Measurements from ENCODE around the gene TRMT2B. TPM values are rescaled to one million over a fixed set of nuclear protein-coding genes. Genes with fewer than 3 reads are reported as not detected.
"Not testable (repeated sequence)": the region's sequence is repeated elsewhere in the genome, so short reads cannot be mapped to it uniquely, and the experiment has no call there.

The TRMT2B gene
- total RNA-seq, 1 donor from 2014 or later = 12.6 TPM

DNA sequence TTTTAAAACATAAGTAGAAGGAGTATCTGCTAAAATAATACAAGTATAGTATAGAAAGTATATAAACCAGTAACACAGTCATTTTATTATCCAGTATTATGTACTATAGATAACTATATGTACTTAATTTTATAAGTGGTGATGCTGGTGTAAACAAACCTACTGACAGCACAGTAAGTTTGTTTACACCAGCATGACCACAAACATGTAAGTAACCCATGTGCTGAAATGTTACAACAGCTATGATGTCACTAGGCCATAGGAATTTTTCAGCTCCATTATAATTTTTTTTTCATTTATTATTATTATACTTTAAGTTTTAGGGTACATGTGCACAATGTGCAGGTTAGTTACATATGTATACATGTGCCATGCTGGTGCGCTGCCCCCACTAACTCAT, 39.9 kb downstream of the TRMT2B start:
- DNase-seq (ENCODE audit: low spot score) = not testable (repeated sequence)

DNA sequence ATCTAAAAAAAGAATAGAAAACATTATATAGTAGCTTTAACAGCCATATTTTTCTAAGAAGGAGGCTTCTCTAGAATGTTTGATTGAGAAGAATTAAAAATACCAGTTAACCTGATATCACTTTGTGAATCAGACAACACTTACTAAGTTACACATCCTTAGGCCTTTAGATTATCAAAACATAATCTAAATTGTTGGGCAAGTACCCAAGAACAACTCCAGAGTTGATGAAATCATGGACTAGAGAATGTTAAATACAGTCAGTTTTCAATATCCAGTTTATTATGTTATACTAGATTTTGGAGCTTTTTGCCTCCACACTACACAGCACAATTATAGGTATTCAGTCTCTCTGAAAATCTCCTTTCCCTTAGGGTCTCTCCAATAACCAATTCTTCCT, 42.8 kb downstream of the TRMT2B start:
- no peak for DNase-seq (ENCODE audit: low spot score)

DNA sequence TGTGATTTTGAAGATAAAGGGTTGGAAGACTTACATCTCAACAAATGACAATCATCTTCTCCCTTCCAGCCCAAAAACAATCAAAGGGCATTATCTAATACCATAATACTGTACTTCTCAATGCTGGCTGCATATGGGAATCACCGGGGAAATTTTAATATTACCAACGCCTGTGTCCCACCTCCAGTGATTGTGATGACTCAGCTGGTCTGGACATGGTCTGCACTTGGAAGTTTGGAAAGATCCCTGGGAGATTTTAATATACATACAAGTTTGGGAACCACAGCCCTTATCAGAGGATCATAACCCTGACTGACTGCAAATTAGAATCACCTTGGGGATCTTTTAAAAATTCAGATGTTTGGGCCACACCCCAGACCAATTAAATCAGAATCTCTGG, 52.5 kb downstream of the TRMT2B start:
- no peak for DNase-seq (ENCODE audit: low spot score)

DNA sequence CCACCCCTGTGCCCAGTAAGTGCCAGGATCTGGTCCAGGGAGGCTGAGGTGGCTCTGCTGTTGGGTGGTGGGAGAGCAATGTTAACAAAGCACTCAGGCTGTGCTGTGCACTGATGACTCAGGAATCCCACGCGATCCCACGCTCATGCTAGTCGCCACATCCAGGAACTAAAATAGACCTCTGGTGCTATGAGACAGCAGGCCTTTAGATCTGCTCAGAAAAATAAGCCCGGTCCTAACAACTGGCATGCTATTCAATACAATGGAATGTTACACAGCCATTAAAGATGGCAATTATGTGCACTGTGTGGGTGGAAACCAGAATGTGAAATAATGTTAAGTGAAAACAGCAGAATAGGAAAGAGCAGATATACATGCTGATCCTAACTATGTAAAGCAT, 56.4 kb downstream of the TRMT2B start:
- DNase-seq (ENCODE audit: low spot score) = no peak

DNA sequence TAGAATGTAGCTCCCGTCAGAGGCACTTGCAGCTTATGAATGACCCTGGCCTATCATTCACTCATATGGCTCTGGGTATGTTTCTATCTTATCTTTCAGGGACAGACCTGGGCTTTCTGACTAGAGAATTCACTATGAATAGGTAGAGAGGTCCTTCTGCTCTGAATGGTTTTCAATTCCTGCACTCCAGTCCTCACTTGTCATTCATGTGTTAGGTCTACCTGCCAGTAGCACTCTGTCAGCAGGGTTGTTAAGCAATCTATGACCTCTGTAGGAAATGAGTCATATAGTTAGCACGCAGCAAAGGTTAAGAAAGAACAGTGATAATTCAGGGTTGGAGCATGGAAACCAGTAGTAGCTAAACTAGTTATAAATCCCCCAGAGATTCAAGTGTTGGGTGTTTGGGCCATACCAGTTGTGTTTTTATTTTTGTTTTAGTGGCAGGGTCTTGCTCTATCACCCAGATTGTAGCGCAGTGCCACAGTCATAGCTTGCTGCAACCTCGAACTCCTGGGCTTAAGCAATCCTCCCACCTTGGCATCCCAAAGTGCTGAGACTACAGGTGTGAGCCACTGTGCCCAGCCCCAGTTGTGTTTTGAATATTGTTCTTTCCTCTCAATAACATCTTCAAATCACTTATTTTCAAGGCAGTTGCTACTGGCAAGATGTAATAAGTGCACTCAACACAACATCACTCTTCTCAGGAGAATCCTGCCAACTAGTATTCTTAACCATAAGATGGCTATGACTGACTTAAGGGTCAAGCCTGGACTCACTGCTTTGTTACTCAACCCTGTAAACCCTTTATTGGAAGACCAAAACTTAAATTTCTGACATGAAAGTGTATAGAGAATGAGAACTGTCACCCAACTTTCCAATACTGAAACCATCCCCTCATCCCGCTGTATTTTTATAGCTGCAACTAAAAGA, 57.3 kb downstream of the TRMT2B start:
- no peak for DNase-seq (ENCODE audit: low spot score)

DNA sequence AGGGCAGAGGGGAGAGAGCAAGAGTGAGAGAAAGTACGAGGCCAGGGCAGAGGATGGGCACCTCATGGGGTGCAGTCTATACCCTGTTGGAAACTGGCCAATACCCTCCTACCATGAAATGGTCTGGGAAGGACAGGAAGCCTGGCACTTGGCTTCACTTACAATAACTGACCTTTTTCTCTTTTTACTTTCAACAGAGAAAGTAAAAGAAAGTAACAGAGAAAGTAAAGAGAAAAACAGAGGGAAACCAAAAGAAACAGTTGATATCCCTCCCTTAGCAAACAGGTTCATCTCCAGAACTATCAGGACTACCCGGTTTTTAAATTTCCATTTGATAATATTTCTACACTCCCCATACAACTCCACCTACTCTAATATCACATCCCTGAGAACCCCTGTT, 61.8 kb downstream of the TRMT2B start:
- DNase-seq (ENCODE audit: low spot score) = no peak

DNA sequence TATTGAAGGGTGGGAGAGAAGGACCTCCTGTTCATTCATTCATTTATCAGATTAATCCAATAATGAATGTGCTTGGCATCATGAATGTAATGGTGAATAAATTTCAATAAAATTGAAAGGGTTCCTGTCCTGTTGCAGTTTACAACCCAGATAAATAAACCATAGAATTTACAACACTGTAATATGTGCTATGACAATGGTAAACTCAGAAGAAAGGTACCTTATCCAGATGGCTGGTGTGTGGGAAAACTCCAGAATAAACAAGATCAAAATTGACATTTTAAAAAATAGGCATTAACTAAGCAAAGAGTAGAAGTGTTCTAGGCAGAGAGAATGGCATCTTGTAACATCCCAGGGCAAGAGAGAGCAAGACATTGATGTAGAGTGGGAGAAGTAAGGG, 67.1 kb downstream of the TRMT2B start:
- DNase-seq (ENCODE audit: low spot score) = no peak

DNA sequence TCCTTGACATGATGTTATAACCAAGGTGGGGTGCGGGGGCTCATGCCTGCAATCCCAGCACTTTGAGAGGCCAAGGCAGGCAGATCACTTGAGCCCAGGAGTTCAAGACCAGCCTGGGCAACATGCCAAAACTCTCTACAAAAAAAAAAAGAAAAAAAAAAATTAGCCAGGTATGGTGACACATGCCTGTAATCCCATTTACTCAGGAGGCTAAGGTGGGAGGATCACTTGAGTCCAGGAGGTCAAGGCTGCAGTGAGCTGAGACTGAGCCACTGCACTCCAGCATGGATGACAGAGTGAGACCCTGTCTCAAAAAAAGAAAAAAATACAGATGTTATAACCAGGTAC, 70.4 kb downstream of the TRMT2B start:
- not testable (repeated sequence) for DNase-seq (ENCODE audit: low spot score)

DNA sequence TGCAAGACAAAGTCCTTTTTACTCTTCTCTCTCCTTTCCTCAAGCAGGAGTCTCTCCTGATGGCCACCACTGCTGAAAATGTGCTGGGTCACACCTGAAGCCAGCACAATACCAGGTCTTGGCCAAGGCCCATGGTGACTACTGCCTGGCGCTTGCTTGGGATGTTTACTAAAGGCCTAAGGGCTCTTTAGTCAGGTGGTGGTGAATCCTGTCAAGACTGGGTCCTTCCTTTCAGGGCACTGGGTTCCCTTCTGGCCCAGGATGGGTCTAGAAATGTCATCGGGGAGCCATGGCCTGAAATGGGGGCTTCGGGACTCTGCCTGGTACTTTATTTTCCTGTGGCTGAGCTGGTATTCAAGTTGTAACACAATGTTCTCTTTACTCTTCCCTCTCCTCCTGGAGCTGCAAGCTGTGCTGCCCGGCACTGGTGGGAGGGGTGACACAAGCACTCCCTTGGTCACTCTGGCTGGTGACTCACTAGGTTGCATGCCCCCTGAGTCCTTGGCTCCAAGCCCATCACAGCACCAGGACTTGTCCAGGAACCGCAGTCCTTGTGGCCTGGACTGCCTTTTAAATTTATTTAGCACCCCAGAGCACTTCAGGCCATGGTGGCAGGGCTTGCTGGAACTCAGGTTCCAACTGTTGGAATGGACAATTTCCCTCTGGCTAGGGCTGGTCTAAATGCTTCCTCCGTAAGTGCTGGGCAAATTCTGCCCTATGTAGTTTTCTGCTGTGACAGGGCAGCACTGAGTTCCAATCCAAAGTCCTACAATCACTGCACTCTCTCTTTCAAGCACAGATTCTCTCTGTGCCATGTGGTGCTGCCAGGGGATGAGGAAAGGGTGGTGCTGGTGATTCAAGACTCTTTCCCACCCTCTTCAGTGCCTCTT, 71.1 kb downstream of the TRMT2B start:
- DNase-seq (ENCODE audit: low spot score) = no peak

DNA sequence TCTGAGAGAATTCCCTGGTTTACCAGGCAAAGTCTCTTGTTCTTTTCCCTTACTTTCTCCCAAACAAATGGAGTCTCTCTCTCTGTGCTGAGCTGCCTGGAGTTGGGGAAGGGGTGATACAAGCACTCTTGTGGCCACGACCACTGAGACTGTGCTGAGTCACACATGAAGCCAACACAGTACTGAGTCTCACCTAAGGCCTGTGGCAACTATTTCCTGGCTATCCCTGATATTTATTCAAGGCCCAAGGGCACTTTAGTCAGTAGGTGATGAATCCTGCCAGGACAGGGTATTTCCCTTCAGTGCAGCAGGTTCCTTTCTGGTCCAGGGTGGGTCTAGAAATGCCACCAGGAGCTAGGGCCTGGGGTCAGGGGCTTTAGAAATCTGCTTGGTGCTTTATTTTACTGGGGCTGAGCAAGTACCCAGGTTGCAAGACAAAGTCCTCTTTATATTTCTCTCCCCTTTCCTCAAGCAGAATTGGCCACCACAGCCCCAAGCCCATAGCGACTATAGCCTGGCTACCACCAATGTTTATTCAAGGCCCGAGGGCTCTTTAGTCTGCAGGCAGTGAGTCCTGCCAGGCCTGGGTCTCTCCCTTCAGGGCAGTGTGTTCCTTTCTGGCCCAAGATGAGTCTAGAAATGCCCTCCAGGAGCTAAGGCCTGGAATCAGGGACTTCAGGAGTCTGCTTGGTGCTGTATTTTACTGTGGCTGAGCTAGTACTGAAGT, 71.9 kb downstream of the TRMT2B start:
- no peak for DNase-seq (ENCODE audit: low spot score)

DNA sequence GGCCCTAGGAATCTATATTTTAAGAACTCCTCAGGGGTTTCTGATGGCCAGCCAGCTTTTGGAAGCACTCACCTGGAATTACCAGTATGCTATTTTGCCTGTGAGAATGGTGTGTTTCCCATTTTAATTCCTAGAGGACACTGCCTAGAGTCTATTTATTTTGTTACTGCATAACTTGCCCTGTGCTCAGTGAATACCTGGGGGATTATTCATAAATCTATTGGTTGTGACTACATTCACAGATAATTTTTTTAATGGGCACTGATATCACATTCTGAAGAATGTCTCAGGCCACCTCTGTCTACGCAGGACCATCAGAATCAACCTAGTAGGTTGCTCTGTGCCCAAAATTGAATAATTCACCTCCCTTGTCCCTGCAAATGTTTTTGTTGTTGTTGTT, 75.7 kb downstream of the TRMT2B start:
- DNase-seq (ENCODE audit: low spot score) = no peak

DNA sequence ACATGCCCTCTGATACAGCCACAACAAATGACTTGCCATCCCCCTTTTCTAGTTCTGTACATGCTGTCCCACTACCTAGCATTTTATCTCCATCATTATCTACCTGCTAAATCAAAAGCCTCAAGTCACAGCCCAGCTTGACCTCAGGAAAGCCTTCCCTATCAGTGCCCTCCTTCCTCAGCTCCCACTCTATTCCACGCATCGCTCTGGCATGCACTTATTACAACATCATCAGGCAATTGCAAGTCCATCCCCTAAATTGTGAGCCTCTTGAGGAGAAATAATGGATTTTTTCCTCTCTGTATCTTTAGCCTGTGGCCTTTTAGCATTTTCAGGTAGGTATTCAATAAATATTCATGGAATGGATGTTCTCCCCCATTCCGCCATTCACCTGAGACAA, 76.7 kb downstream of the TRMT2B start:
- no peak for DNase-seq (ENCODE audit: low spot score)

DNA sequence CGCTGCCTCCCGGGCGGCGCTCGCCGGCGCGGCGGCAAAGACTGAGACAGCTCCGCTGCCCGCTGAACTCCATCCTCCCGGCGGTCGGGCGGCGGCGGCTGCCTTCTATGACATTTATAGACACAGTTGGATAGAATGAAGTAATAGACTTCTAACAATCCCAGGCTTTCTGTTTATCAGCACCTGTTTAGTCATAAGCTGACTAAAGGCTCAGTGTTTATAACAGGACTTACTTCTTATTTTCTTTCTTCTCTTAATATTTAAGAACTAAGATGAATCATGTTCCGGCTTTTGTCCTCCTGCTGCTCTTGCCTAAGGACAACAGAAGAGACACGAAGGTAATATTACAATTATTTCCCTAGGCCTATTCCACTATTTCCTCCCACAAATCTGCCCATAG, 78.5 kb downstream of the TRMT2B start:
- DNase-seq (ENCODE audit: low spot score) = no peak

DNA sequence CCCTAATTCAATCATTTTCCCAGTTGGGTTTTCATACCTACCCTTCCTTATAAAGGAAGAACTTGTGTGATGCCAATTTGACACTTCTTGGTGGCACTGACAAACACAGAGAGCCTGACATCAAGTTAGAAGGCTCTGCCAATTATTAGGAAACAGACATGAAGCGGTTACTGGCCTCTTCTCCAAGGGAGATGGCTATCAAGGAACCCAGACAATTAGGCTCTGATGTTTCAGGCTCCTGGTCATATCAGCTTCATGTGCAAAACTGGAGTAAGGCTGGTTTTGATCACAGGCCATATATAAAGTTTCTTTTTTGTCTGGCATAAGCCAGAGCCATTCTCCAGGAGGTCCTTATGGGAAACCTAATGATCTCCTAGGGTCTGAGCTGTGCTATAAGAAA, 82.0 kb downstream of the TRMT2B start:
- no peak for DNase-seq (ENCODE audit: low spot score)

DNA sequence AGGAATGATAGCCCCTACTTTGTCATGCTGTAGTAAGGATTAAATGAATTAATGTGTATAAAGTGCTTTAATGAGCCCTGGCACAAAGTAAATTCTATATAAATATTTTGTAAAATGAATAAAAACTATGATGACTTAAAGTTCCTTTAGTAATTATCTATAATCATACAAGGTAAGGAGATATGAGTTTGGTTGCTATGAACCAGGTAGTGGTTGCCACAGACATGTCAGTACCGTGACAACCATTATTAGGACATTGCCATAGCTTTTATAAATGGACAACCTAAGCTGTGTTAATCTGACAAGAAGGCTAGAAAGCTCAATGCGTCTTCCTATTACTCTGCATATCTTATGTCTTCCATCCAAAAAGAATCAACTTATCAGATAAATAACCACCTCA, 82.5 kb downstream of the TRMT2B start, which contains the start of gene ARL13A:
Gene ARL13A, plus strand, starts transcription at position 301 of the 400 bp plus-strand sequence. CDS start 3,982 bp downstream, outside the sequence.
- DNase-seq (ENCODE audit: low spot score) = no peak

DNA sequence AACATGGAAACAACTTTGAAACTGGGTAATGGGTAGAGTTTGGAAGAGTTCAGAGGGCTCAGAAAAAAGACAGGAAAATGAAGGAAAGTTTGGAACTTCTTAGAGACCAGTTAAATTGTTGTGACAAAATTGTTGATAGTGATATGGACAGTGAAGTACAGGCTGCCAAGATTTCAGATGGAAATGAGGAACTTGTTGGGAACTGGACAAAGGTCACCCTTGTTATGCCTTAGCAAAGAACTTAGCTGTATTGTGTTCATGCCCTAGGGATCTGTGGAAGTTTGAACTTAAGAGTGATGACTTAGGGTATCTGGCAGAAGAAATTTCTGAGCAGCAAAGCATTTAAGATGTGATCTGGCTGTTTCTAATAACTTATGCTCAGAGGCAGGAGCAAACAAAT, 87.5 kb downstream of the TRMT2B start:
- DNase-seq (ENCODE audit: low spot score) = no peak

DNA sequence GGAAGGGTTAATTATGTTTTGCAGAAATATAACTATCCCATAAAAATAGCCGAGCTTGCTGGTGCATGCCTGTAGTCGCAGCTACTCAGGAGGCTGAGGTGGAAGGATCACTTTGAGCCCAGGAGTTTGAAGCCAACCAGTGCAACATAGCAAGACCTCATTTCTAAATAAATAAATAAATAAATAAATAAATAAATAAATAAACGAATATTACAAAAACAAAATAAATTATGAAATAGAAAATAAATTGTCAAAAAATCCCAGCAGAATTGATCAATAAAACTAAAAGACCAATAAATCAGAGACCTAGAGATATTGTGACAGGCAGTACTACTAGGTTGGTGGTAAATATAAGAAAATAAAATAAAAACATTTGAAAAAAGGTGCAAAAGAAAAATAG, 89.1 kb downstream of the TRMT2B start:
- no peak for DNase-seq (ENCODE audit: low spot score)
